Measurements from ENCODE around the gene TSPAN31. TPM values are rescaled to one million over a fixed set of nuclear protein-coding genes. Genes with fewer than 3 reads are reported as not detected.

Gene TSPAN31
- total and polyA plus RNA-seq, 9 of the 15 experiments (the other 6 are each of a cell fraction or from before 2014, with no cell fraction given) = 11.3 to 26.4 (median 14.3) TPM

DNA sequence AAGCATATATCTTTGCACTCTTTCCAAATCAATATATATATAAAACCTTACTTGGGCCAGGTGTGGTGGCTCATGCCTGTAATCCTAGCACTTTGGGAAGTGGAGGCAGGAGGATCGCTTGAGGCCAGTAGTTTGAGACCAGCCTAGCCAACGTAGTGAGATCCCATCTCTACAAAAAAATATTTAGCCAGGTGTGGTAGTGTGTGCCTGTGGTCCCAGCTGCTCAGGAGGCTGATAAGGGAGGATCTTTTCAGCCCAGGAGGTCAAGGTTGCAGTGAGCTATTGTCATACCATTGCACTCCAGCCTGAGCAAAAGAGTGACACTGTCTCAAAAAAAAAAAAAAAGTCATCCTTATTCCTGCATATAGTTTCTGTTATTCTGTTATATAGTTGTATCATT is 36.5 kb upstream of the TSPAN31 start:
- H3K9me3 ChIP-seq (replicated peaks; ENCODE audit: control insufficient read depth, insufficient read depth, low read depth, low read length) = peaks cover 4% of the 10 kb centered on the region; the same call in 1 of the 2 replicates
- no peak overlapping the region for H2AFZ ChIP-seq (ENCODE audit: low read depth, low read length)
- FAIRE-seq (no peak), ATAC-seq (no peak), DNase-seq (ENCODE audit: extremely low read depth in 1 of 4, low spot score in 3 of 4) (no peak)
- intact Hi-C loops (cut with micrococcal nuclease) = no loop called here
- no peaks in the 10 kb centered on the region for H3K79me2 ChIP-seq (ENCODE audit: control insufficient read depth, insufficient read depth, low read length)
- POLR2A ChIA-PET = no interaction called here
- H3K27me3 ChIP-seq (ENCODE audit: control insufficient read depth in 2 of 2, insufficient read depth in 2 of 2, low read length in 2 of 2) = no peaks in the 10 kb centered on the region
- H3K9me1 ChIP-seq (ENCODE audit: control insufficient read depth, insufficient read depth, low read length) = no peaks in the 10 kb centered on the region
- H3K4me3 ChIP-seq = no peak overlapping the region
- WGBS (ENCODE audit: insufficient coverage, low coverage, missing lambda C conversion rate) = 46% methylated on average over 2 of the region's 2 CpGs
- H3K4me1 ChIP-seq (replicated peaks in 1 of 2; ENCODE audit: control insufficient read depth in 2 of 2, insufficient read depth in 2 of 2, low read length in 2 of 2) = no peaks in the 10 kb centered on the region; a peak in 2 of 5 replicates
- H4K20me1 ChIP-seq (replicated peaks; ENCODE audit: control insufficient read depth, insufficient read depth, low read length) = no peaks in the 10 kb centered on the region
- peaks cover 14% of the 10 kb centered on the region for H3K36me3 ChIP-seq (ENCODE audit: control insufficient read depth, insufficient read depth, low read length)
- CTCF ChIA-PET (ENCODE audit: low intra/inter-chr PET ratio) = no interaction called here
- in situ Hi-C loops (cut with MboI) = no loop called here
- no peak overlapping the region for H3K4me2 ChIP-seq (ENCODE audit: insufficient read depth, low read length)
- no peak overlapping the region for H3K27ac ChIP-seq (ENCODE audit: extremely low read depth, low read depth, low read length)
- no peak overlapping the region for H3K9ac ChIP-seq (ENCODE audit: insufficient read depth in 1 of 2, low read depth in 2 of 2, low read length in 2 of 2)
- BruUV-seq (replicated peaks) = no TSS peak
- TF ChIP-seq, protein P1, sequence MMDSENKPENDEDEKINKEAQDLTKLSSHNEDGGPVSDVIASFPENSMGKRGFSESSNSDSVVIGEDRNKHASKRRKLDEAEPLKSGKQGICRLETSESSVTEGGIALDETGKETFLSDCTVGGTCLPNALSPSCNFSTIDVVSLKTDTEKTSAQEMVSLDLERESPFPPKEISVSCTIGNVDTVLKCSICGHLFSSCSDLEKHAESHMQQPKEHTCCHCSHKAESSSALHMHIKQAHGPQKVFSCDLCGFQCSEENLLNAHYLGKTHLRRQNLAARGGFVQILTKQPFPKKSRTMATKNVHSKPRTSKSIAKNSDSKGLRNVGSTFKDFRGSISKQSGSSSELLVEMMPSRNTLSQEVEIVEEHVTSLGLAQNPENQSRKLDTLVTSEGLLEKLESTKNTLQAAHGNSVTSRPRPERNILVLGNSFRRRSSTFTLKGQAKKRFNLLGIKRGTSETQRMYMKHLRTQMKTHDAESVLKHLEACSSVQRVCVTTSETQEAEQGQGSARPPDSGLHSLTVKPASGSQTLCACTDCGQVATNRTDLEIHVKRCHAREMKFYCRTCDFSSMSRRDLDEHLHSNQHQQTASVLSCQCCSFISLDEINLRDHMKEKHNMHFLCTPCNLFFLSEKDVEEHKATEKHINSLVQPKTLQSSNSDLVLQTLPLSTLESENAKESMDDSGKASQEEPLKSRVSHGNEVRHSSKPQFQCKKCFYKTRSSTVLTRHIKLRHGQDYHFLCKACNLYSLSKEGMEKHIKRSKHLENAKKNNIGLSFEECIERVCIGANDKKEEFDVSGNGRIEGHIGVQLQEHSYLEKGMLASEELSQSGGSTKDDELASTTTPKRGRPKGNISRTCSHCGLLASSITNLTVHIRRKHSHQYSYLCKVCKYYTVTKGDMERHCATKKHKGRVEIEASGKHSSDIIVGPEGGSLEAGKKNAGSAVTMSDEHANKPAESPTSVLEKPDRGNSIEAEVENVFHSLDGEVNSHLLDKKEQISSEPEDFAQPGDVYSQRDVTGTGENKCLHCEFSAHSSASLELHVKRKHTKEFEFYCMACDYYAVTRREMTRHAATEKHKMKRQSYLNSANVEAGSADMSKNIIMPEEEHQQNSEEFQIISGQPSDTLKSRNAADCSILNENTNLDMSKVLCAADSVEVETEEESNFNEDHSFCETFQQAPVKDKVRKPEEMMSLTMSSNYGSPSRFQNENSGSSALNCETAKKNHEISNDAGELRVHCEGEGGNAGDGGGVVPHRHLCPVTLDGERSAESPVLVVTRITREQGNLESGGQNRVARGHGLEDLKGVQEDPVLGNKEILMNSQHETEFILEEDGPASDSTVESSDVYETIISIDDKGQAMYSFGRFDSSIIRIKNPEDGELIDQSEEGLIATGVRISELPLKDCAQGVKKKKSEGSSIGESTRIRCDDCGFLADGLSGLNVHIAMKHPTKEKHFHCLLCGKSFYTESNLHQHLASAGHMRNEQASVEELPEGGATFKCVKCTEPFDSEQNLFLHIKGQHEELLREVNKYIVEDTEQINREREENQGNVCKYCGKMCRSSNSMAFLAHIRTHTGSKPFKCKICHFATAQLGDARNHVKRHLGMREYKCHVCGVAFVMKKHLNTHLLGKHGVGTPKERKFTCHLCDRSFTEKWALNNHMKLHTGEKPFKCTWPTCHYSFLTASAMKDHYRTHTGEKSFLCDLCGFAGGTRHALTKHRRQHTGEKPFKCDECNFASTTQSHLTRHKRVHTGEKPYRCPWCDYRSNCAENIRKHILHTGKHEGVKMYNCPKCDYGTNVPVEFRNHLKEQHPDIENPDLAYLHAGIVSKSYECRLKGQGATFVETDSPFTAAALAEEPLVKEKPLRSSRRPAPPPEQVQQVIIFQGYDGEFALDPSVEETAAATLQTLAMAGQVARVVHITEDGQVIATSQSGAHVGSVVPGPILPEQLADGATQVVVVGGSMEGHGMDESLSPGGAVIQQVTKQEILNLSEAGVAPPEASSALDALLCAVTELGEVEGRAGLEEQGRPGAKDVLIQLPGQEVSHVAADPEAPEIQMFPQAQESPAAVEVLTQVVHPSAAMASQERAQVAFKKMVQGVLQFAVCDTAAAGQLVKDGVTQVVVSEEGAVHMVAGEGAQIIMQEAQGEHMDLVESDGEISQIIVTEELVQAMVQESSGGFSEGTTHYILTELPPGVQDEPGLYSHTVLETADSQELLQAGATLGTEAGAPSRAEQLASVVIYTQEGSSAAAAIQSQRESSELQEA (IDR thresholded peaks at IDR 0.05; ENCODE audit: low read depth) = no peak
- TF ChIP-seq, protein P2, sequence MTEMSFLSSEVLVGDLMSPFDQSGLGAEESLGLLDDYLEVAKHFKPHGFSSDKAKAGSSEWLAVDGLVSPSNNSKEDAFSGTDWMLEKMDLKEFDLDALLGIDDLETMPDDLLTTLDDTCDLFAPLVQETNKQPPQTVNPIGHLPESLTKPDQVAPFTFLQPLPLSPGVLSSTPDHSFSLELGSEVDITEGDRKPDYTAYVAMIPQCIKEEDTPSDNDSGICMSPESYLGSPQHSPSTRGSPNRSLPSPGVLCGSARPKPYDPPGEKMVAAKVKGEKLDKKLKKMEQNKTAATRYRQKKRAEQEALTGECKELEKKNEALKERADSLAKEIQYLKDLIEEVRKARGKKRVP (CRISPR knock-in tag; IDR thresholded peaks at IDR 0.05) = no peak
- TF ChIP-seq ZNF561 (CRISPR knock-in tag; conservative IDR thresholded peaks at IDR 0.05) (no peak), SRSF1 (IDR thresholded peaks at IDR 0.05; ENCODE audit: low read depth, low read length) (no peak), RBBP5 (IDR thresholded peaks at IDR 0.05; ENCODE audit: borderline replicate concordance, insufficient read depth, low read length, poor library complexity, severe bottlenecking) (no peak), CBX8 (IDR thresholded peaks at IDR 0.05; ENCODE audit: borderline replicate concordance, extremely low read depth, low read depth, low read length, poor library complexity, severe bottlenecking) (no peak), EP300 (IDR thresholded peaks at IDR 0.05; ENCODE audit: low read length) (no peak), GTF2F1 (IDR thresholded peaks at IDR 0.05; ENCODE audit: low read depth, low read length) (no peak), MCM2 (IDR thresholded peaks at IDR 0.05; ENCODE audit: low read depth) (no peak), SRSF7 (optimal IDR thresholded peaks at IDR 0.05; ENCODE audit: low read depth, low read length) (no peak)
- TF ChIP-seq, protein P3, sequence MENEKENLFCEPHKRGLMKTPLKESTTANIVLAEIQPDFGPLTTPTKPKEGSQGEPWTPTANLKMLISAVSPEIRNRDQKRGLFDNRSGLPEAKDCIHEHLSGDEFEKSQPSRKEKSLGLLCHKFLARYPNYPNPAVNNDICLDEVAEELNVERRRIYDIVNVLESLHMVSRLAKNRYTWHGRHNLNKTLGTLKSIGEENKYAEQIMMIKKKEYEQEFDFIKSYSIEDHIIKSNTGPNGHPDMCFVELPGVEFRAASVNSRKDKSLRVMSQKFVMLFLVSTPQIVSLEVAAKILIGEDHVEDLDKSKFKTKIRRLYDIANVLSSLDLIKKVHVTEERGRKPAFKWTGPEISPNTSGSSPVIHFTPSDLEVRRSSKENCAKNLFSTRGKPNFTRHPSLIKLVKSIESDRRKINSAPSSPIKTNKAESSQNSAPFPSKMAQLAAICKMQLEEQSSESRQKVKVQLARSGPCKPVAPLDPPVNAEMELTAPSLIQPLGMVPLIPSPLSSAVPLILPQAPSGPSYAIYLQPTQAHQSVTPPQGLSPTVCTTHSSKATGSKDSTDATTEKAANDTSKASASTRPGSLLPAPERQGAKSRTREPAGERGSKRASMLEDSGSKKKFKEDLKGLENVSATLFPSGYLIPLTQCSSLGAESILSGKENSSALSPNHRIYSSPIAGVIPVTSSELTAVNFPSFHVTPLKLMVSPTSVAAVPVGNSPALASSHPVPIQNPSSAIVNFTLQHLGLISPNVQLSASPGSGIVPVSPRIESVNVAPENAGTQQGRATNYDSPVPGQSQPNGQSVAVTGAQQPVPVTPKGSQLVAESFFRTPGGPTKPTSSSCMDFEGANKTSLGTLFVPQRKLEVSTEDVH (IDR thresholded peaks at IDR 0.05; ENCODE audit: low read depth, partially characterized antibody) = no peak

Measured in K562 (cell line).